Cerebellar cortex (tissue), 1 donor: ENCODE measurements around the gene CCIN.
"Not testable (repeated sequence)": the region's sequence is repeated elsewhere in the genome, so short reads cannot be mapped to it uniquely, and the experiment has no call there.

Experiments
- DNase-seq: peaks from one replicate; pipeline ENCODE4 v3.0.0-alpha.2; 2015; ENCODE audit warnings: low spot score

Gene CCIN

DNA sequence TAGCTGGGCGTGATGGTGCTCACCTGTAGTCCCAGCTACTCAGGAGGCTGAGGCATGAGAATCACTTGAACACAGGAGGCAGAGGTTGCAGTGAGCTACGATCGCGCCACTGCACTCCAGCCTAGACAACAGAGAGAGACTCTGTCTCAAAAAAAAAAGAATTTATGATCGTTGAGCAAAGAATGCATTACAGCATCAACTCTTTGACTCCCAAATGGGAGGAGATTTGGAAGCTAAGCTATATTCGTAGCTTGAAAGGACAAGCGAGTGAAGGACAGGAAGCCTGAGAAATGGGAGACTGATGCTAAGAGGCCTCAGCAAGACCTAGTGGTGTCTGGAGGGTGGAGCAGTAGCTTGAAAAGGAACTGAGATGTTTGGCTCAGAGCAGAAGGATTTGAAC, 10.3 kb upstream of the CCIN start:
- DNase-seq: no peak

DNA sequence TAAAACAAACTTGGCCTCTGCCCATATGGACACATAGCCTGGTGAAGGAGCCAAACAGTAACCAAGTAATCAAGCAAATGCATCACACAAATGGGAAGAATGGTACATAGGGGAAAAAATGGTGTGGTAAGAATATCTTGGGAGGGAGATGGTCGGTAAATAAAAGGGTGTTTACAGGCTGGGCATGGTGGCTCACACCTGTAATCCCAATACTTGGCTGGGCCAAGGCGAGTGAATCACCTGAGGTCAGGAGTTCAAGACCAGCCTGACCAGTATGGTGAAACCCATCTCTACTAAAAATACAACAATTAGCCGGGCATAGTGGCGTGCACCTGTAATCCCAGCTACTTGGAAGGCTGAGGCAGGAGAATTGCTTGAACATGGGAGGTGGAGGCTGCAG, 9.7 kb upstream of the CCIN start:
- not testable (repeated sequence) for DNase-seq

DNA sequence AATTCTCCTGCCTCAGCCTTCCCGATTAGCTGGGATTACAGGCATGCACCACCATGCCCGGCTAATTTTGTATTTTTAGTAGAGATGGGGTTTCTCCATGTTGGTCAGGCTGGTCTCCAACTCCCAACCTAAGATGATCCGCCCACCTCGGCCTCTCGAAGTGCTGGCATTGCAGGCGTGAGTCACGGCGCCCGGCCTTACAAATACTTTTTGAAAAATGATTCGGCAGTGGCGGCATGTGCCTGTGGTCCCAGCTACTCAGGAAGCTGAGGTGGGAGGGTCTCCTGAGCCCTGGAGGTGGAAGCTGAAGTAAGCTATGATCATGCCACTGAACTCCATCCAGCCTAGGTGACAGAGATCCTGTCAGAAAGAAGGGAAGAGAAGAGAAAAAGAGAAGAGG, 9.1 kb upstream of the CCIN start:
- not testable (repeated sequence) for DNase-seq

DNA sequence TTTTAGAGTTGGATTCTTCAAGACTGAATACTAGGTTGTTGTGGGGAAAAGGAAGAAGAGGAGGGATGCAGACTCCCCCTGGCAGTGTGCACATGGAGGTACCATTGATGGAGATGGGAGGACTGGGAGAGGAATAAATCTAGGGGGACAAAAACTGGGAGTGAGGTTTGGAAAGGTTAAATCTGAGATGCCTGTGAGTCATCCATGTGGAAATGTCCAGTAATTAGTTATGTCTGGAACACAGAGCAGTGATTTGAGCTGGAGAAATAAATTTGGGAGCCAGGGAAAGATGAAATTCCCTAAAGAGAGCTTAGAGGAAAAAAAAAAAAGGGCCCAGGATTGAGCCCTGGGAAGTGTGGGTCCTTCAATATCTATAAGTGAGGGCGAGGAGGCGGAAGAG, 8.0 kb upstream of the CCIN start:
- no peak for DNase-seq

DNA sequence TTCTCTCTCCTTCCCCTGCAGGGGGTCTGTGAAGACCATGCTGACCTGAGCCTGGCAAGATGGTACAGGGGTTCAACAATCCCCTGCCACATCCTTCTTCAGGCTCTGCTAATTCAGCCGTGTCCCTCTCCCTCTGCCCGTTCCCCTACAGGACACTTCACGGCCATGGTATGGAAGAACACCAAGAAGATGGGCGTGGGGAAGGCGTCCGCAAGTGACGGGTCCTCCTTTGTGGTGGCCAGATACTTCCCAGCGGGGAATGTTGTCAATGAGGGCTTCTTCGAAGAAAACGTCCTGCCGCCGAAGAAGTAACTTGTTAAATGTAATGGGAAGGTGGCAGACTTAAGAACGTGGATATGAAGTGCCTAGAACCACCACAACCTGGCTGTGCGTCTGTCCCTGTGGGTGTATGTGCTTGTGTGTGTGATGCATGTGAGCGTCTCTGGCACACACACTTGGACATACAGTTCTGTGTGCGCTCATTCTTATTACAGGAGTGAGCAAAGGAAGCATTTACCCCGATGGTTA, 6.9 kb upstream of the CCIN start:
- DNase-seq: no peak

DNA sequence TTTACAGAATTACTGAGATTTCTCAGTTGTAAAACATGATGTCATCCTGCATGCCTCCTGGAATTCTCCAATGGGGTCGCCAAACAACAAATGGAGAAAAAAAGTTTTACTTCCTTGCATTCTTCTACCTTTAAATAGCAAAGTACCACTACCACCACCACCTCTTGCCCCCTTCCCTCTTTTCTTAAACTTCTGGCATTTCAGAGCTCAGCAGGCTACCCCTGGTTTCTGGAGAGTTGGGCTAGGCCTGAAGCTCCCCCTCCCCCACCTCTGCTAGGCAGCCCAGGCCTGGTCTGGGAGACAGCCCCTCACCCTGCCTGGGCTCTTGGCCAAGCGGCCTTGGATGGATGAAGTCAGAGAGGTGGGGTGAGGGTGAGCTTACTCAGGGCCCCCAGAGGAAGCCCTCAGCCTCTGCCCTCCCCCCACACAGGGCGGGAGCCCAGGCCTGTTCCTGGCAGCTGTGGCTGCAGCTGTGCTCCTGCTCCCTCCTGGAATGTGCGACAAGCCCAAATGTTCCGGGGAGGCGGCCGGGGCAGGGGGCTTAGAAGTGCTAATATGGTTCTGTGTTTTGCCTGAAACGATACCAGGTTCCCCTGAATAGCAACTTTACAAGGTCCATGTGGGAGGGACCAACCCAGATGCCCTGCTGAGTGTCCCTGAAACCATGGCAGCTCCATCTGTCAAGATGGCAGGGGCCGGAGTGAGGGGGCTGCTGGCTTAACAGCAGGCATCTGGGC, 6.0 kb upstream of the CCIN start:
- DNase-seq: peak; percentile 80

DNA sequence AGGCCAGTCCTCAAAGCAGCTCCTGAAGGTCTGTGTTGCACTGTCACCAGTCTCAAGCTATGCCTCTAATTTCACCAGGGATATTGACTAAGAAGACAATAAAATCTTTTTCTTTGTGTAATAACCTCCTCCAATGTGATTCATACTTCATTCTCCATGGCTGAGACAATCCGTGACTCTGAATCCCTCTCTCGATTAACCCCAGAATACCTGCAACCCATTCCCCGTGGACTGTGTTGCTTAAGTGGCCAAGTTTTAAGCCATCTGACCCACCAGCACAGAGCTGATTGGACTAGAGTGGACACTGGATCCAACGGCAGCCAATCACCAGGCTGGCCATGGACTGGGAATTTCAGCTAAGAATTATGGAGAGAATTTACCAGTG, 5.4 kb upstream of the CCIN start:
- peak; percentile 50 for DNase-seq

DNA sequence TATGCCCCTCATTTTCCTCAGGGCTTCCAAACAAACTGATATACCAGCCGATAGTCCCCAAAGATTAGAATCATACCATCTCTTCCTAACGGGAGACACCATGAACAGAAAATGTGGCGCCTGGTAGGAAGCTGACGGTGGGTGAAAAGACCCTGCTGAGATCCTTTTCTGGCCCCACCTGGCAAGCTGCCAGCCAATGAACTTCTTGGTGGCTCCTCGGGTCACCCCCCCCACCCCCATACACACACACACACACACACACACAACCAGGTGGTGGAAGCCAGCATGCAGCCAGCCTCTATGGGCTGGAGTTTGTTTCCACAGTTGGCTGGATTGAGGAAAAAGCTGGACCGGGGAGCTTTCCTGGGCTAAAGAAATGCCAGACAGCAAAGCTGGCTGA, 4.8 kb upstream of the CCIN start:
- no peak for DNase-seq

DNA sequence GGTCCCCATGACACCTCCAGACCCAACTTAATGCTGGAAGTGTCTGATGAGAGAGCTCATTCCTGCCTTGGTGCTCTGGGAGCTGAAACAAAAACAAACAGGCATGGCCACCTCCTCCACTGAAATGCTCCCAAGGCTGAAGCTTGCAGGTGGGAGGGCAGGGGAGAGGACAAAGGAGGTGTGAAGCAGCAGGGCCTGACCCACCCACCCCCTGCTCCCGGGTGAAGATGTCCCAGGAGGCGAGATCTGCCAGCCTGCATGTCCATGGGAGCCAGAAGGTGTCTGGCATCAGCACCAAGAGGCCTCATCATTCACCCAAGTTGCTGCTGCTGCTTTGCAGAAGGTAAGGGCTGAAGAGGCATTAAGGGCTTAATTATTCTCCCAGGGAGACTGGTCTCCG, 4.2 kb upstream of the CCIN start:
- peak; percentile 24 for DNase-seq

DNA sequence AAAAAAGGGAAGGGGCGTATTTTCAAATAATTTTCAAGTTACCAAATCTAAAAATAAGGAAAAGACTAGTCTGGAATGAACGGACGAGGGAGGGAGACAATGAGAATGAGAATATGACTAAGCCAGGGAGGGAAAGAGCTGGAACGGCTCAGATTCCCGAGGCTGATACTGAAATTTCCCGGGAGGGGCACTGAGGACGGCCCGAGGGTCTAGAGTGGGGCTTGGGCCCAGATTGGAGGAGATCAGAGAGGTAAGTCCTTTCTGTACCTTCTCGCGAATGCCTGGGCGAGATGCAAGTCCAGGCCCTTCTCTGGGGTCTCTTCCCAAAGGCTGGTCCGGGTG, 3.4 kb upstream of the CCIN start:
- DNase-seq: peak; percentile 29

DNA sequence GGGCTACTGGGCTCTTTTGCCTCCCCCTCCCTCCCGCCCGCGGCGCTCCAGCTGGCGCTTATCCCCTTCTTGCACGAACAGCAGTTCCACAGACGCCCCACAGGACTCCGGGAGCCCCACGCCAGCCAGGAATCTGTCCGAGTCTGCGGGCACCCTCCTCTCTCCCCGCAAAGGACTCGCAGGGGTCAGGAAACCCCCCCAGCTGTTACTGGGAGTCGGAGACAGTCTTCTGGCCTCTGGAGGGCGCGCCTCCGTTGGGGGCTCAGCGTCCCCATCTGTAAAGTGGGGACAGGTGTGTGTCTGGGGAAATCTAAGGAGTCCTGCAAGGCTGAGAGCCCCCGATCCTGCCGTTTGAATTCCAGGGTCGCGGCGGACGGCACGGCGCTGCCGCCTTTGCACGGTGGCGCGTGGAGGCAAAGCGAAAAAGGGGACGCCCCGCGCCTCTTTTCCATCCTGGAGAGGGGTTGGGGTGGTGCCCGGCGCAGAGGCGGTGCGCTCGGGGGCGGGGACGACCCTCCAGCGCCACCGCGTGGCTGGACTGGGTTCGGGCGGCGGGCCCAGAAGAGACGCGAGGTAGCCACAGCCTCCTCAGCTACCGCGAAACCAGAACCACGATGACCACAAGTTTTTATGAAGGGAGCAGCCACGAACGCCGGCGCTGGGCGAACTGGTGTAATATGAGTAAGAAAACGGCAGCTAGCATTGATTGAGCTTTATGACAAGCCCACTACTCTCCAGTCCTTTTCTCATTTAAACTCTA, 2.8 kb upstream of the CCIN start:
- DNase-seq: peak; percentile 77

DNA sequence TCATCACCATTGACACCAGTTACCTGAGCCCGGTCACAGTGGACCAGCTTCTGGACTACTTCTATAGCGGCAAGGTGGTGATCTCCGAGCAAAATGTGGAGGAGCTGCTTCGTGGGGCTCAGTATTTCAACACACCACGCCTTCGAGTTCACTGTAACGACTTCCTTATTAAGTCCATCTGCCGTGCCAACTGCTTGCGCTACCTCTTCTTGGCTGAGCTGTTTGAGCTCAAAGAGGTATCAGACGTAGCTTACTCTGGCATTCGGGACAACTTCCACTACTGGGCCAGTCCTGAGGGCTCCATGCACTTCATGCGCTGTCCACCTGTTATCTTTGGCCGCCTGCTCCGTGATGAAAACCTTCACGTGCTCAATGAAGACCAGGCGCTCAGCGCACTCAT, 520 bp downstream of the CCIN start:
- DNase-seq: no peak

DNA sequence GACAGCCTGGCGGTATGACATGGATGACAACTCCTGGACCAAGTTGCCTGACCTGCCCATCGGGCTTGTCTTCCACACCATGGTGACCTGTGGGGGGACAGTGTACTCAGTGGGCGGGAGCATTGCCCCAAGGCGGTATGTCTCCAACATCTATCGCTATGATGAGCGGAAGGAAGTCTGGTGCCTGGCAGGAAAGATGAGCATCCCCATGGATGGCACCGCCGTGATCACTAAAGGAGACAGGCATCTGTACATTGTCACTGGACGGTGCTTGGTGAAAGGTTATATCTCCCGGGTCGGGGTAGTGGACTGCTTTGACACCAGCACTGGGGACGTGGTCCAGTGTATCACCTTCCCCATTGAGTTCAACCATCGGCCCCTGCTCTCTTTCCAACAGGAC, 1.3 kb downstream of the CCIN start:
- DNase-seq: no peak

DNA sequence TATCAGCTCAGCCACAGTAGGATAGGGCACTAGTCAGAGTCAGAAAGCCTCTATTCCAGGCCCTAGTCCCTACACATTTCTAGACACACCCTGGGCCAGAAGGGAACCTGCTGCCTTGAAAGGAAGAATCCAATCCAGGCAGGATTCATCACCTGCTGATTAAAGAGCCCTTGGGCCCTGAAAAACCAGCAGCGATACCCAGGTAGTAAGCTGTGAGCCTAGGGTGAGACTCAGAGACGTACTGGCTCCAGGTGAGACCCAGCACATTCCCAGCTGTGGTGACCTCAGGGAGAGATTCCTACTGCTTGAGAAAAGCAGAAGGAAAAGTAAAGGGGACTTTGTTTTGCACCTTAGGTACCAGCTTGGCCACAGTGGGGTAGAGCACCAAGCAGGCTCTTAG, 4.7 kb downstream of the CCIN start:
- DNase-seq: no peak

DNA sequence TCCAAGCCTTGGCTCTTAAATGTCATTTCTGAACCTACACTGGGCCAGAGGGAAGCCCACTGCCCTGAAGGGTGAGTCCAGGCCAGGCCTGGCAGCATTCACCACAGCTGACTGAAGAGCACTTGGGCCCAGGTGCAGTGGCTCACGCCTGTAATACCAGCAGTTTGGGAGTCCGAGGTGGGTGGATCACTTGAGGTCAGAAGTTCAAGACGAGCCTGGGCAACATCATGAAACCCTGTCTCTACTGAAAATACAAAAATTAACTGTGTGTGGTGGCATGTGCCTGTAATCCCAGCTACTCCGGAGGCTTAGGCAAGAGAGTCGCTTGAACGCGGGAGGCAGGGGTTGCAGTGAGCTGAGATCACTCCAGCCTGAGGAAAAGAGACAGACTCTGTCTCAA, 5.1 kb downstream of the CCIN start:
- DNase-seq: no peak

DNA sequence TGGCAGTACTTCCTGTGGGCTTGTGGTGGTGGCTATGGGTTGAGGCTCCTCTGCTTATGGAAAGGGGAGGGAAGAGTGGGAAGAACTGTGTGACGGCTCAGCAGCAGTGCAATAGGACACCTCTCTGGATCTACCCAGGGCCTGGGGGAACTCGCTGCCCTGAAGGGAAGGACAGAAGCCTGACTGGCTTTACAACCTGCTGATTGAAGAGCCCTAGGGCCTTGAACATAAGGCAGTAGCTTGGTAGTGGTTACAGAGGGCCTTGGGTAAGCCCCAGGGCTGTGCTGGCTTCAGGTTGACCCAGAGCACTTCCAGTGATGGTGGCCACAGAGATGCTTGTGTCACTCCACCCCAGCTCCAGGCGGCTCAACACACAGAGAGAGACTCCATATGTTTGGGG, 5.5 kb downstream of the CCIN start:
- DNase-seq: no peak

DNA sequence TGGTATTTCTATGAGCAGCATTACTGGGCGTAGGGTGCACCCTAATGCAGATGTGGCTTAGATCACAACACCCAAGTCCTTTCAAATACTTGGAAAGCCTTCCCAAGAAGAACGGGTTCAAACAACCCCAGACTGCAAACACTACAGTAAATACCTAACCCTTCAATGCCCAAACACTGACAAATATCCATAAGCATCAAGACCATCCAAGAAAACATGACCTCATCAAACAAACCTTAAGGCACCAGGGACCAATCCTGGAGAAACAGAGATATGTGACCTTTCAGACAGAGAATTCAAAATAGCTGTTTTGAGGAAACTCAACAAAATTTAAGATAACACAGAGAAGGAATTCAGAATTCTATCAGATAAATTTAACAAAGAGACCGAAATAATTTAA, 6.0 kb downstream of the CCIN start:
- not testable (repeated sequence) for DNase-seq

DNA sequence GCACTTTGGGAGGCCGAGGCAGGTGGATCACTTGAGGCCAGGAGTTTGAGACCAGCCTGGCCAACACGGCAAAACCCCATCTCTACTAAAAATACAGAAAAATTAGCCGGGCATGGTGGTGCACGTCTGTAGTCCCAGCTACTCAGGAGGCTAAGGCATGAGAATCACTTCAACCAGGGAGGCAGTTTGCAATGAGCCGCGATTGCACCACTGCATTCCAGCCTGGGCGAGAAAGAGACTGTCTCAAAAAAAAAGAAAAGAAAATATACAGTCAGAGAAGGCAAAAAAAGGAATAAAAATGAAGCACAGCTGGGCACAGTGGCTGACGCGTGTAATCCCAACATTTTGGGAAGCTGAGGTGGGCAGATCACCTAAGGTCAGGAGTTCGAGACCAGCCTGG, 7.3 kb downstream of the CCIN start:
- DNase-seq: not testable (repeated sequence)

DNA sequence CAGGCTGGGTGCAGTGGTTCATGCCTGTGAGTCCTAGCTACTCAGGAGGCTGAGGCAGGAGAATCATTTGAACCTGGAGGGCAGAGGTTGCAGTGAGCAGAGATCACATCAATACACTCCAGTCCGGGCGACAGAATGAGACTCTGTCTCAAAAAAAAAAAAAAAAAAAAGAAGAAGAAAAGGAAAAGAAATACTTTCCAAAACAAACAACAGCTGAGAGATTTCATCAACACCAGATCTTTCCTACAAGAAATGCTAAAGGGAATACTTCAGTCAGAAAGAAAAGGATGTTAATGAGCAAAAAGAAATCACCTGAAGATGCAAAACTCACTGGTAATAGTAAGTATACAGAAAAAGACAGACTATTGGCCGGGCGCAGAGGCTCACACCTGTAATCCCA, 8.4 kb downstream of the CCIN start:
- no peak for DNase-seq

DNA sequence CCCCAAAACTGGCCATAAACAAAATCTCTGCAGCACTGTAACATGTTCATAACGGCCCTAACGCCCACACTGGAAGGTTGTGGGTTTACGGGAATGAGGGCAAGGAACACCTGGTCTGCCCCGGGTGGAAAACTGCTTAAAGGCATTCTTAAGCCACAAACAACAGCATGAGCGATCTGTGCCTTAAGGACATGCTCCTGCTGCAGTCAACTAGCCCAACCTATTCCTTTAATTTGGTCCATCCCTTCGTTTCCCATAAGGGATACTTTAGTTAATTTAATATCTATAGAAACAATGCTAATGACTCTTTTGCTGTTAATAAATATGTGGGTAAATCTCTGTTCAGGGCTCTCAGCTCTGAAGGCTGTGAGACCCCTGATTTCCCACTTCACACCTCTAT, 11.1 kb downstream of the CCIN start:
- not testable (repeated sequence) for DNase-seq

DNA sequence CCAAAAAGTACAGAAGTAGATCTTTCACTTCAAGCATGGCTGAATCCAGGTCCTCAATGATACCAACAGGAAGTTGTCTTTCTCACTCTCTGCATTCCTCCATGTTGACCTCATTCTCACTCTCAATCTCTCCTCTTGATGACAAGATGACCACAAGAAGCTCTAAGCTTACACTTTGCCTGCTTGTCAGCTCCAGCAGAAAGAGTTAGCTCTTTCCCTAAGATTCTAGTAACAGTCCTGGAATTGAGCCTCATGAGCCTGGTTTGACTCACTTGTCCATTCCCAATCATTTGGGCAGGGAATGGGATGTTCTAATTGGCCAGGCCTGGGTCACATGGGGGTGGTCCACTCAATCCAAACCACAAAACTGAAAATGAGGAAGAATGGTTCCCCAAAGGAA, 18.2 kb downstream of the CCIN start:
- no peak for DNase-seq

DNA sequence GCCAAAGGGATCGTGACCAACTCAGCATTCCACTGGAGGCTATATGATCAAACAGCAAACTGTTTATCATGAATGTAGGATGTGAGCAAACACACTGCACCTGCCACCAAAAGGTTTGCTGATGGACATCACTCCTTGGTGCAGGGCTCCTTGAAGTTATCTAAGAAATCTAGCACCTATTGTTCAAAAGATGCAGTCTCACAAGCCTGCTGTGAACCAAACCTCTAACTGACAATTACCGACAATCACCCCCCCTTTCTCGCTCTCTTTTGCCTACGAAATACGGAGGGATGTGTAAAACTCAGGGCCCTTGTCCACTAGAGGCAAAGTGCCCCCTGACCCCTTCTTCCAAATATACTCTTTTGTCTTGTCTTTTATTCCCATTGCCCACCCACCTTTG, 19.0 kb downstream of the CCIN start:
- no peak for DNase-seq

DNA sequence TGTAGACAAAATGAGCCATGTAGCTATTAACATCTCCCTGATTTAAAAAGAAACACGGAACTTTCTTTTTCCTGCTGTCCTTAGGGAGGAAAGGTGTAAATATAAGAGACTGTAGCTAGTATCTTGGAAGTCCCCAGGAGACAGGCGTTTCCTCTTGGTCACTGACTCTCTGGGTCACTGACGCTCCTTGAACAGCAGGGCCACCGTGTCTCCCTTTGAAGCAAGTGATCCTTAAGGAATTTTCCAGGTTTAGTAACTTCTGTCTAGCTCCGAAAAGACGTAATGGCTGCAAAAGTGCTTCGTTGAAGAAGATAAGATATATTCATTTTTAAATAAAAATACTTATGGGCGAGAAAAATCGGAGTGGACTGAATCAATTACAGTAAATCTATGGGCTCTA, 20.8 kb downstream of the CCIN start:
- no peak for DNase-seq
